SK-N-MC (cell line): Measurements from ENCODE around the gene COPS2.

Source experiments
- EZH2 ChIP-seq: fragments of 200-600 bp; sonication (generic); IDR thresholded peaks from one replicate; pipeline ENCODE4 v1.6.1; 2017; ENCODE audit warnings: antibody characterized with exemption
- POLR2AphosphoS5 ChIP-seq: IDR thresholded peaks from 2 replicates; pipeline ENCODE4 v1.6.1; 2012; ENCODE audit warnings: mild to moderate bottlenecking, low read depth, low read length, borderline replicate concordance

GRCh38 chr15:49185473-49185872, 30.1 kb upstream of the COPS2 start:
- no peak for TF ChIP-seq EZH2
- no peak for TF ChIP-seq POLR2AphosphoS5
